GM23338 (cell line): ENCODE data around the gene LMX1B.

Source experiments
- CREB1 ChIP-seq: fragments of 250-450 bp; sonication (Bioruptor Pico); IDR thresholded peaks from 2 replicates; pipeline ENCODE4 v1.5.0; 2020; ENCODE audit warnings: low read depth, mild to moderate bottlenecking, moderate library complexity
- EZH2 ChIP-seq: fragments of 200-600 bp; sonication (generic); IDR thresholded peaks from one replicate; pipeline ENCODE4 v1.8.0; 2017; ENCODE audit warnings: antibody characterized with exemption, mild to moderate bottlenecking, low read depth; ENCODE audit not compliant: unreplicated experiment
- EZH2phosphoT487 ChIP-seq: fragments of 200-600 bp; sonication (generic); IDR thresholded peaks from one replicate; pipeline ENCODE4 v1.8.1; 2018; ENCODE audit warnings: antibody characterized with exemption; ENCODE audit not compliant: unreplicated experiment
- JUNB ChIP-seq: IDR thresholded peaks from one replicate; pipeline ENCODE4 v1.6.1; 2016; ENCODE audit warnings: antibody characterized with exemption; ENCODE audit not compliant: unreplicated experiment
- POLR2AphosphoS5 ChIP-seq: IDR thresholded peaks from 2 replicates; pipeline ENCODE4 v1.6.1; 2016; ENCODE audit warnings: antibody characterized with exemption, low read depth
- ZNF114 ChIP-seq: fragments of 250-450 bp; sonication (Bioruptor Pico); IDR thresholded peaks from 2 replicates; pipeline ENCODE4 v1.5.0; 2020; ENCODE audit warnings: mild to moderate bottlenecking, moderate library complexity
- ZNF331 ChIP-seq: fragments of 250-450 bp; sonication (Bioruptor Pico); IDR thresholded peaks from 2 replicates; pipeline ENCODE4 v1.5.0; 2020; ENCODE audit warnings: low read depth, mild to moderate bottlenecking, moderate library complexity
- TF ChIP-seq, protein P1 (sequence below), 2 experiments: fragments of 200-600 bp in 1 of 2; sonication (generic) in 1 of 2; conservative IDR thresholded peaks; 2 replicates each; pipeline versions ENCODE4 v1.5.1 to v1.6.1; 2016 to 2017; ENCODE audit warnings: antibody characterized with exemption in 2 of 2, low read depth in 2 of 2, mild to moderate bottlenecking in 2 of 2, moderate library complexity in 1 of 2
- TF ChIP-seq, protein P2 (sequence below): IDR thresholded peaks from one replicate; pipeline ENCODE4 v1.6.1; 2018; ENCODE audit warnings: antibody characterized with exemption; ENCODE audit not compliant: unreplicated experiment
- TF ChIP-seq, protein P3 (sequence below): IDR thresholded peaks from 2 replicates; pipeline ENCODE4 v1.6.1; 2016; ENCODE audit warnings: antibody characterized with exemption

DNA sequence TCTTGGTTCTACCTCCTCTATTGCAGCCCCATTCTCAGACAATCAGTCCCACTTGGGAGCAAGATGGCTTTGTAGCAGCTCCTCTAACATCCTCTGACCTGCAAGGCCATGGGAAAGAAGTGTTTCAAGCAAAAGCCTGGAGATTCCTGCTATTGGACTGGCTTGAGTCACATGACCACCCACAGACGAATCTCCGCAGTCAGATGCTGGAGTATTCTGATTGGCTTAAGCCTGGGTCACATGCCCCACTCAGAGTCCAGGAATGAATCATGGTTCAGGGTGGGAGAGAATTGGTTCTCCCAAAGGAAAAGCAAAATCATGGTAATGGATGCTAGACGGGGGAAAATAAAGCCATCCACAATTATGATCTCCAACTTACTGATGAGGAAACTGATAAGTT lies 22.6 kb upstream of the LMX1B start:
- TF ChIP-seq, protein P1, sequence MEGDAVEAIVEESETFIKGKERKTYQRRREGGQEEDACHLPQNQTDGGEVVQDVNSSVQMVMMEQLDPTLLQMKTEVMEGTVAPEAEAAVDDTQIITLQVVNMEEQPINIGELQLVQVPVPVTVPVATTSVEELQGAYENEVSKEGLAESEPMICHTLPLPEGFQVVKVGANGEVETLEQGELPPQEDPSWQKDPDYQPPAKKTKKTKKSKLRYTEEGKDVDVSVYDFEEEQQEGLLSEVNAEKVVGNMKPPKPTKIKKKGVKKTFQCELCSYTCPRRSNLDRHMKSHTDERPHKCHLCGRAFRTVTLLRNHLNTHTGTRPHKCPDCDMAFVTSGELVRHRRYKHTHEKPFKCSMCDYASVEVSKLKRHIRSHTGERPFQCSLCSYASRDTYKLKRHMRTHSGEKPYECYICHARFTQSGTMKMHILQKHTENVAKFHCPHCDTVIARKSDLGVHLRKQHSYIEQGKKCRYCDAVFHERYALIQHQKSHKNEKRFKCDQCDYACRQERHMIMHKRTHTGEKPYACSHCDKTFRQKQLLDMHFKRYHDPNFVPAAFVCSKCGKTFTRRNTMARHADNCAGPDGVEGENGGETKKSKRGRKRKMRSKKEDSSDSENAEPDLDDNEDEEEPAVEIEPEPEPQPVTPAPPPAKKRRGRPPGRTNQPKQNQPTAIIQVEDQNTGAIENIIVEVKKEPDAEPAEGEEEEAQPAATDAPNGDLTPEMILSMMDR (conservative IDR thresholded peaks at IDR 0.05; ENCODE audit: low read depth in 2 of 2): no peak
- TF ChIP-seq CREB1 (no peak), EZH2 (no peak), JUNB (no peak), EZH2phosphoT487 (no peak), POLR2AphosphoS5 (no peak), ZNF114 (CRISPR knock-in tag) (no peak), ZNF331 (CRISPR knock-in tag) (no peak)
- TF ChIP-seq, protein P2, sequence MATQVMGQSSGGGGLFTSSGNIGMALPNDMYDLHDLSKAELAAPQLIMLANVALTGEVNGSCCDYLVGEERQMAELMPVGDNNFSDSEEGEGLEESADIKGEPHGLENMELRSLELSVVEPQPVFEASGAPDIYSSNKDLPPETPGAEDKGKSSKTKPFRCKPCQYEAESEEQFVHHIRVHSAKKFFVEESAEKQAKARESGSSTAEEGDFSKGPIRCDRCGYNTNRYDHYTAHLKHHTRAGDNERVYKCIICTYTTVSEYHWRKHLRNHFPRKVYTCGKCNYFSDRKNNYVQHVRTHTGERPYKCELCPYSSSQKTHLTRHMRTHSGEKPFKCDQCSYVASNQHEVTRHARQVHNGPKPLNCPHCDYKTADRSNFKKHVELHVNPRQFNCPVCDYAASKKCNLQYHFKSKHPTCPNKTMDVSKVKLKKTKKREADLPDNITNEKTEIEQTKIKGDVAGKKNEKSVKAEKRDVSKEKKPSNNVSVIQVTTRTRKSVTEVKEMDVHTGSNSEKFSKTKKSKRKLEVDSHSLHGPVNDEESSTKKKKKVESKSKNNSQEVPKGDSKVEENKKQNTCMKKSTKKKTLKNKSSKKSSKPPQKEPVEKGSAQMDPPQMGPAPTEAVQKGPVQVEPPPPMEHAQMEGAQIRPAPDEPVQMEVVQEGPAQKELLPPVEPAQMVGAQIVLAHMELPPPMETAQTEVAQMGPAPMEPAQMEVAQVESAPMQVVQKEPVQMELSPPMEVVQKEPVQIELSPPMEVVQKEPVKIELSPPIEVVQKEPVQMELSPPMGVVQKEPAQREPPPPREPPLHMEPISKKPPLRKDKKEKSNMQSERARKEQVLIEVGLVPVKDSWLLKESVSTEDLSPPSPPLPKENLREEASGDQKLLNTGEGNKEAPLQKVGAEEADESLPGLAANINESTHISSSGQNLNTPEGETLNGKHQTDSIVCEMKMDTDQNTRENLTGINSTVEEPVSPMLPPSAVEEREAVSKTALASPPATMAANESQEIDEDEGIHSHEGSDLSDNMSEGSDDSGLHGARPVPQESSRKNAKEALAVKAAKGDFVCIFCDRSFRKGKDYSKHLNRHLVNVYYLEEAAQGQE: no peak
- TF ChIP-seq, protein P3, sequence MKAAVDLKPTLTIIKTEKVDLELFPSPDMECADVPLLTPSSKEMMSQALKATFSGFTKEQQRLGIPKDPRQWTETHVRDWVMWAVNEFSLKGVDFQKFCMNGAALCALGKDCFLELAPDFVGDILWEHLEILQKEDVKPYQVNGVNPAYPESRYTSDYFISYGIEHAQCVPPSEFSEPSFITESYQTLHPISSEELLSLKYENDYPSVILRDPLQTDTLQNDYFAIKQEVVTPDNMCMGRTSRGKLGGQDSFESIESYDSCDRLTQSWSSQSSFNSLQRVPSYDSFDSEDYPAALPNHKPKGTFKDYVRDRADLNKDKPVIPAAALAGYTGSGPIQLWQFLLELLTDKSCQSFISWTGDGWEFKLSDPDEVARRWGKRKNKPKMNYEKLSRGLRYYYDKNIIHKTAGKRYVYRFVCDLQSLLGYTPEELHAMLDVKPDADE: no peak
